Stimulated activated CD8-positive, alpha-beta memory T cell treated with anti-CD3 and anti-CD28 coated beads, Interleukin-7, amount 100 ng/mL, for 48 hours (primary cell): ENCODE measurements around the gene LRMDA.

Source experiments
- DNase-seq, 2 donors: peaks; one replicate each; pipeline ENCODE4 v3.0.0-alpha.2; 2020; ENCODE audit warnings: low read depth in 1 of 2; ENCODE audit errors: extremely low read depth in 1 of 2

LRMDA gene

GRCh38 chr10:76268530-76268929 lies 837.1 kb downstream of the LRMDA start:
- DNase-seq, result no peak

- DNase-seq, result no peak
Observed at GRCh38 chr10:76268954-76269353, 837.5 kb downstream of the LRMDA start.

GRCh38 chr10:76270464-76270863 lies 839.0 kb downstream of the LRMDA start:
- no peak for DNase-seq

- no peak for DNase-seq
Observed at GRCh38 chr10:76274933-76275332, 843.5 kb downstream of the LRMDA start.

GRCh38 chr10:76278811-76279460 lies 847.5 kb downstream of the LRMDA start:
- no peak for DNase-seq

- DNase-seq, result no peak
Observed at GRCh38 chr10:76281659-76282058, 850.2 kb downstream of the LRMDA start.

GRCh38 chr10:76282061-76283025 lies 850.9 kb downstream of the LRMDA start:
- no peak for DNase-seq

- DNase-seq, result no peak
Observed at GRCh38 chr10:76284351-76284750, 852.9 kb downstream of the LRMDA start.

- DNase-seq, result no peak
Observed at GRCh38 chr10:76285012-76285411, 853.6 kb downstream of the LRMDA start.

- DNase-seq, result no peak
Observed at GRCh38 chr10:76285515-76285914, 854.1 kb downstream of the LRMDA start.

- DNase-seq, result no peak
Observed at GRCh38 chr10:76286536-76286935, 855.1 kb downstream of the LRMDA start.

- DNase-seq, result no peak
Observed at GRCh38 chr10:76287856-76288255, 856.4 kb downstream of the LRMDA start.

- no peak for DNase-seq
Observed at GRCh38 chr10:76291175-76291574, 859.8 kb downstream of the LRMDA start.

GRCh38 chr10:76291885-76292284 lies 860.5 kb downstream of the LRMDA start:
- no peak for DNase-seq

GRCh38 chr10:76296957-76297356 lies 865.5 kb downstream of the LRMDA start:
- DNase-seq, result no peak

- DNase-seq, result no peak
Observed at GRCh38 chr10:76297358-76297757, 865.9 kb downstream of the LRMDA start.

GRCh38 chr10:76297780-76298281 lies 866.4 kb downstream of the LRMDA start:
- DNase-seq, result no peak

- no peak for DNase-seq
Observed at GRCh38 chr10:76298329-76298728, 866.9 kb downstream of the LRMDA start.

GRCh38 chr10:76299501-76299900 lies 868.1 kb downstream of the LRMDA start:
- no peak for DNase-seq

- DNase-seq, result no peak
Observed at GRCh38 chr10:76301211-76301610, 869.8 kb downstream of the LRMDA start.

GRCh38 chr10:76301950-76302349 lies 870.5 kb downstream of the LRMDA start:
- DNase-seq, result no peak

GRCh38 chr10:76302481-76302880 lies 871.1 kb downstream of the LRMDA start:
- DNase-seq, result no peak
